ENCODE results near the gene CRAMP1.

DNA sequence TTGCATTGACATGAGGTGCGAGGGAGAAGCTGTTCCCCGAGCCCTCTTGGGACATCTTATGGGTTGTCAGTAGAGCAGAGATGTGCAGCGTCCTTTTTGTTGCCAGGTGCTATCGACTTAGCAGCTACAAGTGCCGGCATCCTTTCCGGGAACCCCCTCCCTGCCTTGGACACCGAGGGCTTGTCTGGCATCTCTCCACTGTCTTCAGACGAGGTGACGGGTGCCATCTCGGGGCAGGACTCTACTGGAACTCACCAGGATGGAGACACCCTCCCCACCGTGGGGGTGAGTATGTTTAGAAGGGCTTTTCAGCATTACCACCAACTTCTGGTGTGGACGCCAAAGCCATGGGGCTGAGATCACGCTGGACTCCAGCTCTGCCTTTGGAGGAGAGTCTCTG, 54.2 kb downstream of the CRAMP1 start:
- TF ChIP-seq, protein P1, sequence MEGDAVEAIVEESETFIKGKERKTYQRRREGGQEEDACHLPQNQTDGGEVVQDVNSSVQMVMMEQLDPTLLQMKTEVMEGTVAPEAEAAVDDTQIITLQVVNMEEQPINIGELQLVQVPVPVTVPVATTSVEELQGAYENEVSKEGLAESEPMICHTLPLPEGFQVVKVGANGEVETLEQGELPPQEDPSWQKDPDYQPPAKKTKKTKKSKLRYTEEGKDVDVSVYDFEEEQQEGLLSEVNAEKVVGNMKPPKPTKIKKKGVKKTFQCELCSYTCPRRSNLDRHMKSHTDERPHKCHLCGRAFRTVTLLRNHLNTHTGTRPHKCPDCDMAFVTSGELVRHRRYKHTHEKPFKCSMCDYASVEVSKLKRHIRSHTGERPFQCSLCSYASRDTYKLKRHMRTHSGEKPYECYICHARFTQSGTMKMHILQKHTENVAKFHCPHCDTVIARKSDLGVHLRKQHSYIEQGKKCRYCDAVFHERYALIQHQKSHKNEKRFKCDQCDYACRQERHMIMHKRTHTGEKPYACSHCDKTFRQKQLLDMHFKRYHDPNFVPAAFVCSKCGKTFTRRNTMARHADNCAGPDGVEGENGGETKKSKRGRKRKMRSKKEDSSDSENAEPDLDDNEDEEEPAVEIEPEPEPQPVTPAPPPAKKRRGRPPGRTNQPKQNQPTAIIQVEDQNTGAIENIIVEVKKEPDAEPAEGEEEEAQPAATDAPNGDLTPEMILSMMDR (IDR thresholded peaks at IDR 0.05), result no peak
- TF ChIP-seq EZH2 (IDR thresholded peaks at IDR 0.05) (no peak), EZH2phosphoT487 (IDR thresholded peaks at IDR 0.05) (no peak)

Data from neural progenitor cell (in vitro differentiated cells).